ENCODE results near the gene CYP4F11.

- TF ChIP-seq POLR2A (IDR thresholded peaks at IDR 0.05; ENCODE audit: low read depth, low read length) (no peak), POLR2AphosphoS5 (IDR thresholded peaks at IDR 0.05; ENCODE audit: low read depth, low read length) (no peak), TAF1 (IDR thresholded peaks at IDR 0.05; ENCODE audit: low read depth, low read length) (no peak)
These were observed 906 bp upstream of the CYP4F11 start for GRCh38 chr19:15935167-15935702.
